ENCODE measurements around the gene CHST15.
"Not testable (repeated sequence)": the region's sequence is repeated elsewhere in the genome, so short reads cannot be mapped to it uniquely, and the experiment has no call there.

Gene CHST15

GRCh38 chr10:124097883-124098282 is 4.5 kb upstream of the CHST15 start:
- no peak for DNase-seq

- DNase-seq, result no peak
Measured at GRCh38 chr10:124096494-124096893, 3.1 kb upstream of the CHST15 start.

GRCh38 chr10:124095801-124096200 is 2.4 kb upstream of the CHST15 start:
- not testable (repeated sequence) for DNase-seq

GRCh38 chr10:124095096-124095495 is 1.7 kb upstream of the CHST15 start:
- DNase-seq, result no peak

GRCh38 chr10:124094419-124094785 is 1.0 kb upstream of the CHST15 start:
- no peak for DNase-seq

GRCh38 chr10:124093774-124094418 is 498 bp upstream of the CHST15 start:
- not testable (repeated sequence) for DNase-seq

GRCh38 chr10:124092250-124092859 is 1.0 kb downstream of the CHST15 start:
- DNase-seq, result no peak

GRCh38 chr10:124091646-124092249 is 1.6 kb downstream of the CHST15 start:
- no peak for DNase-seq

GRCh38 chr10:124090601-124091209 is 2.7 kb downstream of the CHST15 start:
- DNase-seq, result no peak

GRCh38 chr10:124089859-124090258 is 3.5 kb downstream of the CHST15 start:
- DNase-seq, result no peak

GRCh38 chr10:124088915-124089314 is 4.5 kb downstream of the CHST15 start:
- no peak for DNase-seq

GRCh38 chr10:124087672-124088634 is 5.4 kb downstream of the CHST15 start:
- no peak for DNase-seq

GRCh38 chr10:124086787-124087671 is 6.4 kb downstream of the CHST15 start:
- no peak for DNase-seq

GRCh38 chr10:124086097-124086710 is 7.2 kb downstream of the CHST15 start:
- no peak for DNase-seq

- DNase-seq, result no peak
Measured at GRCh38 chr10:124085680-124086079, 7.7 kb downstream of the CHST15 start.

GRCh38 chr10:124084708-124085107 is 8.7 kb downstream of the CHST15 start:
- DNase-seq, result no peak

- DNase-seq, result no peak
Measured at GRCh38 chr10:124083740-124084397, 9.5 kb downstream of the CHST15 start.

GRCh38 chr10:124083047-124083739 is 10.2 kb downstream of the CHST15 start:
- no peak for DNase-seq

- DNase-seq, result no peak
Measured at GRCh38 chr10:124082555-124082954, 10.8 kb downstream of the CHST15 start.

GRCh38 chr10:124081547-124082140 is 11.8 kb downstream of the CHST15 start:
- DNase-seq, result no peak

Measured in hematopoietic multipotent progenitor cell treated with erythropoietin and hydrocortisone succinate and interleukin-3 and kit ligand, for 8 days (in vitro differentiated cells).